Measurements from ENCODE around the gene MEIS2. TPM values are rescaled to one million over a fixed set of nuclear protein-coding genes. Genes with fewer than 3 reads are reported as not detected.

The MEIS2 gene
- total RNA-seq, 1 donor from 2014 or later, result 6.0 TPM

- Mint-ChIP-seq H3K27ac (ENCODE audit: unreplicated experiment) (no peak overlapping the region), H3K4me1 (ENCODE audit: low read depth, unreplicated experiment) (peaks cover 4% of the 10 kb centered on the region), H3K27me3 (ENCODE audit: unreplicated experiment) (no peaks in the 10 kb centered on the region), H3K9me3 (ENCODE audit: unreplicated experiment) (no peaks in the 10 kb centered on the region), H3K4me3 (ENCODE audit: unreplicated experiment) (no peak overlapping the region), H3K36me3 (ENCODE audit: unreplicated experiment) (no peaks in the 10 kb centered on the region)
- TF ChIP-seq CTCF (IDR thresholded peaks at IDR 0.05; ENCODE audit: partially characterized antibody, unreplicated experiment), result no peak
- no peak for DNase-seq
Observed at GRCh38 chr15:37004981-37005735, 95.2 kb downstream of the MEIS2 start.

- no peak overlapping the region for H3K27ac Mint-ChIP-seq (ENCODE audit: unreplicated experiment)
Observed at GRCh38 chr15:37004373-37004869, 95.9 kb downstream of the MEIS2 start.

GRCh38 chr15:37002041-37002672 is 98.2 kb downstream of the MEIS2 start:
- TF ChIP-seq CTCF (IDR thresholded peaks at IDR 0.05; ENCODE audit: partially characterized antibody, unreplicated experiment), result no peak
- peaks cover 4% of the 10 kb centered on the region for H3K4me1 Mint-ChIP-seq (ENCODE audit: low read depth, unreplicated experiment)
- H3K4me3 Mint-ChIP-seq (ENCODE audit: unreplicated experiment), result no peak overlapping the region
- no peak for DNase-seq
- H3K36me3 Mint-ChIP-seq (ENCODE audit: unreplicated experiment), result no peaks in the 10 kb centered on the region
- peaks cover 2% of the 10 kb centered on the region for H3K27me3 Mint-ChIP-seq (ENCODE audit: unreplicated experiment)
- no peaks in the 10 kb centered on the region for H3K9me3 Mint-ChIP-seq (ENCODE audit: unreplicated experiment)
- no peak overlapping the region for H3K27ac Mint-ChIP-seq (ENCODE audit: unreplicated experiment)

More at GRCh38 chr15:37004373-37004869, 95.9 kb downstream of the MEIS2 start:
- Mint-ChIP-seq H3K27me3 (ENCODE audit: unreplicated experiment) (no peaks in the 10 kb centered on the region), H3K4me3 (ENCODE audit: unreplicated experiment) (no peak overlapping the region), H3K4me1 (ENCODE audit: low read depth, unreplicated experiment) (peaks cover 4% of the 10 kb centered on the region), H3K9me3 (ENCODE audit: unreplicated experiment) (no peaks in the 10 kb centered on the region), H3K36me3 (ENCODE audit: unreplicated experiment) (no peaks in the 10 kb centered on the region)
- no peak for TF ChIP-seq CTCF (IDR thresholded peaks at IDR 0.05; ENCODE audit: partially characterized antibody, unreplicated experiment)
- no peak for DNase-seq

- no peaks in the 10 kb centered on the region for H3K9me3 Mint-ChIP-seq (ENCODE audit: unreplicated experiment)
- H3K4me1 Mint-ChIP-seq (ENCODE audit: low read depth, unreplicated experiment), result peaks cover 4% of the 10 kb centered on the region
- H3K27me3 Mint-ChIP-seq (ENCODE audit: unreplicated experiment), result peaks cover 2% of the 10 kb centered on the region
- DNase-seq, result no peak
- TF ChIP-seq CTCF (IDR thresholded peaks at IDR 0.05; ENCODE audit: partially characterized antibody, unreplicated experiment), result no peak
- H3K36me3 Mint-ChIP-seq (ENCODE audit: unreplicated experiment), result no peaks in the 10 kb centered on the region
- no peak overlapping the region for H3K27ac Mint-ChIP-seq (ENCODE audit: unreplicated experiment)
- H3K4me3 Mint-ChIP-seq (ENCODE audit: unreplicated experiment), result no peak overlapping the region
Observed at GRCh38 chr15:37001417-37001816, 98.9 kb downstream of the MEIS2 start.

GRCh38 chr15:36999778-37000177 is 100.6 kb downstream of the MEIS2 start:
- Mint-ChIP-seq H3K9me3 (ENCODE audit: unreplicated experiment) (no peaks in the 10 kb centered on the region), H3K36me3 (ENCODE audit: unreplicated experiment) (no peaks in the 10 kb centered on the region), H3K27me3 (ENCODE audit: unreplicated experiment) (peaks cover 2% of the 10 kb centered on the region), H3K27ac (ENCODE audit: unreplicated experiment) (no peak overlapping the region), H3K4me3 (ENCODE audit: unreplicated experiment) (no peak overlapping the region), H3K4me1 (ENCODE audit: low read depth, unreplicated experiment) (peaks cover 8% of the 10 kb centered on the region)
- DNase-seq, result no peak
- no peak for TF ChIP-seq CTCF (IDR thresholded peaks at IDR 0.05; ENCODE audit: partially characterized antibody, unreplicated experiment)
